ENCODE measurements around the gene MRGPRD. TPM values are rescaled to one million over a fixed set of nuclear protein-coding genes. Genes with fewer than 3 reads are reported as not detected.

MRGPRD gene
- total RNA-seq, 1 donor: not detected

- no peaks in the 10 kb centered on the region for H3K9me3 ChIP-seq (ENCODE audit: low read depth, low read length)
- no peaks in the 10 kb centered on the region for H3K79me2 ChIP-seq (ENCODE audit: insufficient read depth, low read length)
- no peaks in the 10 kb centered on the region for H4K20me1 ChIP-seq (ENCODE audit: insufficient read depth, low read length)
- H3K36me3 ChIP-seq (ENCODE audit: insufficient read depth, low read length): peaks cover 43% of the 10 kb centered on the region
- no peak overlapping the region for H3K4me3 ChIP-seq (ENCODE audit: insufficient read depth, low read length)
- no peaks in the 10 kb centered on the region for H3K27me3 ChIP-seq (ENCODE audit: insufficient read depth, low read length)
- no peaks in the 10 kb centered on the region for H3K4me1 ChIP-seq (ENCODE audit: insufficient read depth, low read length)
- H3K27ac ChIP-seq (ENCODE audit: low read depth, low read length): no peak overlapping the region
- no peak for TF ChIP-seq CTCF (IDR thresholded peaks at IDR 0.05; ENCODE audit: extremely low read depth, low read depth, low read length)
- H3K4me2 ChIP-seq (ENCODE audit: insufficient read depth, low read length): no peak overlapping the region
- no peak overlapping the region for H2AFZ ChIP-seq (ENCODE audit: low read length)
- no peak for DNase-seq (ENCODE audit: insufficient read length, low spot score, missing footprints)
These were observed 48.4 kb downstream of the MRGPRD start for GRCh38 chr11:68932358-68932757.

- no peak for TF ChIP-seq CTCF (IDR thresholded peaks at IDR 0.05; ENCODE audit: extremely low read depth, low read depth, low read length)
- Histone ChIP-seq H3K27ac (ENCODE audit: low read depth, low read length) (no peak overlapping the region), H4K20me1 (ENCODE audit: insufficient read depth, low read length) (no peaks in the 10 kb centered on the region), H2AFZ (ENCODE audit: low read length) (no peak overlapping the region), H3K4me1 (ENCODE audit: insufficient read depth, low read length) (no peaks in the 10 kb centered on the region), H3K9me3 (ENCODE audit: low read depth, low read length) (no peaks in the 10 kb centered on the region), H3K79me2 (ENCODE audit: insufficient read depth, low read length) (no peaks in the 10 kb centered on the region), H3K4me2 (ENCODE audit: insufficient read depth, low read length) (no peak overlapping the region), H3K36me3 (ENCODE audit: insufficient read depth, low read length) (peaks cover 43% of the 10 kb centered on the region), H3K4me3 (ENCODE audit: insufficient read depth, low read length) (no peak overlapping the region), H3K27me3 (ENCODE audit: insufficient read depth, low read length) (no peaks in the 10 kb centered on the region)
- no peak for DNase-seq (ENCODE audit: insufficient read length, low spot score, missing footprints)
These were observed 48.9 kb downstream of the MRGPRD start for GRCh38 chr11:68931911-68932310.

GRCh38 chr11:68930991-68931855 is 49.6 kb downstream of the MRGPRD start:
- no peaks in the 10 kb centered on the region for H3K79me2 ChIP-seq (ENCODE audit: insufficient read depth, low read length)
- no peaks in the 10 kb centered on the region for H3K9me3 ChIP-seq (ENCODE audit: low read depth, low read length)
- H3K4me1 ChIP-seq (ENCODE audit: insufficient read depth, low read length): no peaks in the 10 kb centered on the region
- TF ChIP-seq CTCF (IDR thresholded peaks at IDR 0.05; ENCODE audit: extremely low read depth, low read depth, low read length): no peak
- no peak for DNase-seq (ENCODE audit: insufficient read length, low spot score, missing footprints)
- no peak overlapping the region for H3K4me2 ChIP-seq (ENCODE audit: insufficient read depth, low read length)
- H3K27ac ChIP-seq (ENCODE audit: low read depth, low read length): no peak overlapping the region
- H3K27me3 ChIP-seq (ENCODE audit: insufficient read depth, low read length): no peaks in the 10 kb centered on the region
- no peak overlapping the region for H2AFZ ChIP-seq (ENCODE audit: low read length)
- H3K36me3 ChIP-seq (ENCODE audit: insufficient read depth, low read length): peaks cover 40% of the 10 kb centered on the region
- no peaks in the 10 kb centered on the region for H4K20me1 ChIP-seq (ENCODE audit: insufficient read depth, low read length)
- no peak overlapping the region for H3K4me3 ChIP-seq (ENCODE audit: insufficient read depth, low read length)

Other genes starting within 250 kb of the MRGPRD start
- not detected in 2 replicates for gene TESMIN, start 229.5 kb downstream of the MRGPRD start, total RNA-seq
- 29.3 and 30.4 TPM in 2 replicates for gene CPT1A, start 139.1 kb downstream of the MRGPRD start, total RNA-seq
- gene MRPL21, start 77.2 kb downstream of the MRGPRD start, total RNA-seq: 45.7 and 51.0 TPM in 2 replicates
- gene IGHMBP2, start 77.1 kb downstream of the MRGPRD start, total RNA-seq: 10.9 and 11.8 TPM in 2 replicates
- gene MRGPRF, start 32.3 kb upstream of the MRGPRD start, total RNA-seq: 39.4 and 41.5 TPM in 2 replicates
- 14.1 and 17.4 TPM in 2 replicates for gene TPCN2, start 67.9 kb upstream of the MRGPRD start, total RNA-seq
- under 0.01 and 0.29 TPM in 2 replicates for gene SMIM38, start 174.9 kb upstream of the MRGPRD start, total RNA-seq